Measurements from ENCODE around the gene COL6A2. TPM values are rescaled to one million over a fixed set of nuclear protein-coding genes. Genes with fewer than 3 reads are reported as not detected.
"Not testable (repeated sequence)": the region's sequence is repeated elsewhere in the genome, so short reads cannot be mapped to it uniquely, and the experiment has no call there.

Gene COL6A2
- total RNA-seq, 4 donors from 2014 or later: 321 to 1,200 (median 948) TPM

GRCh38 chr21:46138383-46138970 is 40.6 kb downstream of the COL6A2 start:
- TF ChIP-seq POLR2A (IDR thresholded peaks at IDR 0.05): no peak
- TF ChIP-seq CTCF (IDR thresholded peaks at IDR 0.05): no peak
- H3K27me3 ChIP-seq: no peaks in the 10 kb centered on the region
- H3K36me3 ChIP-seq: no peaks in the 10 kb centered on the region
- no peaks in the 10 kb centered on the region for H3K9me3 ChIP-seq
- no peaks in the 10 kb centered on the region for H3K4me1 ChIP-seq
- no peak for DNase-seq
- intact Hi-C loops (cut with DNase I; ENCODE audit: low total_unique reads): no loop called here
- no peak overlapping the region for H3K4me3 ChIP-seq
- no peak overlapping the region for H3K27ac ChIP-seq

- Histone ChIP-seq H3K36me3 (no peaks in the 10 kb centered on the region), H3K4me1 (no peaks in the 10 kb centered on the region), H3K27me3 (no peaks in the 10 kb centered on the region), H3K27ac (no peak overlapping the region), H3K4me3 (no peak overlapping the region), H3K9me3 (no peaks in the 10 kb centered on the region)
- DNase-seq: no peak
- intact Hi-C loops (cut with DNase I; ENCODE audit: low total_unique reads): no loop called here
- no peak for TF ChIP-seq POLR2A (IDR thresholded peaks at IDR 0.05)
- TF ChIP-seq CTCF (IDR thresholded peaks at IDR 0.05): no peak
These were observed 41.8 kb downstream of the COL6A2 start for GRCh38 chr21:46139686-46140085.

GRCh38 chr21:46140352-46141003 is 42.6 kb downstream of the COL6A2 start:
- H3K9me3 ChIP-seq; H3K36me3 ChIP-seq; H3K4me3 ChIP-seq; intact Hi-C loops (cut with DNase I; ENCODE audit: low total_unique reads); H3K27me3 ChIP-seq; H3K27ac ChIP-seq; DNase-seq; H3K4me1 ChIP-seq: not testable (repeated sequence)

- Histone ChIP-seq H3K4me1 (no peaks in the 10 kb centered on the region), H3K9me3 (no peaks in the 10 kb centered on the region), H3K27ac (no peak overlapping the region), H3K4me3 (no peak overlapping the region), H3K27me3 (no peaks in the 10 kb centered on the region), H3K36me3 (no peaks in the 10 kb centered on the region)
- intact Hi-C loops (cut with DNase I; ENCODE audit: low total_unique reads): no loop called here
- peak; percentile 15 to 20 for DNase-seq
- no peak for TF ChIP-seq CTCF (IDR thresholded peaks at IDR 0.05)
- no peak for TF ChIP-seq POLR2A (IDR thresholded peaks at IDR 0.05)
These were observed 44.1 kb downstream of the COL6A2 start for GRCh38 chr21:46141767-46142581.

GRCh38 chr21:46142582-46143473 is 44.9 kb downstream of the COL6A2 start:
- DNase-seq: peak; percentile 17 to 18
- Histone ChIP-seq H3K36me3 (no peaks in the 10 kb centered on the region), H3K4me1 (no peaks in the 10 kb centered on the region), H3K4me3 (no peak overlapping the region), H3K9me3 (no peaks in the 10 kb centered on the region), H3K27ac (peak overlapping the region; percentile 74 to 83), H3K27me3 (no peaks in the 10 kb centered on the region)
- intact Hi-C loops (cut with DNase I; ENCODE audit: low total_unique reads): no loop called here
- TF ChIP-seq POLR2A (IDR thresholded peaks at IDR 0.05) (no peak), CTCF (IDR thresholded peaks at IDR 0.05) (no peak)

All from uterus (tissue), 4 donors.